CD4-positive, alpha-beta T cell treated with Interleukin-15 for 1 hour (primary cell): ENCODE results near the gene GSN.
A peak's percentile ranks its signal among the peaks of the same experiment; 100 is the strongest.

Experiments used
- DNase-seq: peaks from one replicate; pipeline ENCODE4 v3.0.0-alpha.2; 2020

Gene GSN

DNA sequence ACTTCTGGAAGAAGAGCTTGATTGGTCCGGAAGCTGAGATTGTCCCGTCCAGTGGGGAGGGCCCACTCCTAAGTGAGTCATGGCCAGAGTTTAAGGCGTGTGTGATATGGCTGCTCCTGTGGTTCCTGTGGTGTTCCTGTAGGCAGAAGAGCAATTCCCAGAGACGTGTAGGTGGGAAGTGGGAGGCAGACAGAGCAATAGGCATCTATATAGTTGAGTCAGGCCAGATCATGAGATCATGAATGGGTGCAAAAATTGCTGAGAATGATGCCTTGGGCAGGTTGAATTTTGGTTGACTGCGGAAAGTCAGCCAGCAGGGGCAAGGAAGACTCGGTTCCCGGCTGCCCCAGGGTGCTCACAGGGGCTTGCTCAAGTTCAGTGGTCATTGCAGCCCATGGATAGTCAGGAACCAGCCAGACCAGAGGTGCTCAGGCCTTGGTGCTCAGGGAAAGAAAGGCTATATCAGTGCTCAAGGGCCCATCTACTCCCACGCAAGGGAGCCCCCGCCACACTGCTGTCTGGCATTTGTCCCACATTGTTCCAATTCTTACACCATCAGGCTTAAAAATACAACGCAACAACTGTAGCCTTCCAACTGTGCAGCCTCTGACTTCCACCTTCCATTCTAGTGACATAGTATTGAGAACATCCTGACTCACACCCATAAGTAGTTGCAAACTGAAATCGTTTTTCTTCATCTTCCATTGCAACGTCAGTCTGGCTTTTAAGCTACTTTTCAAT lies 21.0 kb upstream of the GSN start:
- no peak for DNase-seq

DNA sequence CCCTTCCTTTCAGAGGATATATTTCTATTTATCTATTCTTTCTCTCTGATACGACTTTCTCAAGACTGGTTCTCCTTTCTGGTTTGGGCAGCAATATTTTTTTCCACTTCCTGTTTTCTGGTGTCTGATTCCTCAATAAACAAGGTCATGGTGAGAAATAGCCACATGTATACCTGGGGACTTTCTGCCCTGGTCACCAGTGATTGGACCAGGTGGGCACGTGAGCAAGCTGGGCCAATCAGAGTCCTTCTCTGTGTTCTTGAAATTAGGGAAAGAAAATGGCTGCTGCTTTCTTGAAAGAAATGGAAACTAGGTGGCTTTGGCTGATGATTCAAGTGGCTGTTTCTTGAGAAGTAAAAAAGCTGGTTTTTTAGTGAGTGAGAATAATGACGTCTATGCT lies 18.4 kb upstream of the GSN start:
- DNase-seq: peak; percentile 77

DNA sequence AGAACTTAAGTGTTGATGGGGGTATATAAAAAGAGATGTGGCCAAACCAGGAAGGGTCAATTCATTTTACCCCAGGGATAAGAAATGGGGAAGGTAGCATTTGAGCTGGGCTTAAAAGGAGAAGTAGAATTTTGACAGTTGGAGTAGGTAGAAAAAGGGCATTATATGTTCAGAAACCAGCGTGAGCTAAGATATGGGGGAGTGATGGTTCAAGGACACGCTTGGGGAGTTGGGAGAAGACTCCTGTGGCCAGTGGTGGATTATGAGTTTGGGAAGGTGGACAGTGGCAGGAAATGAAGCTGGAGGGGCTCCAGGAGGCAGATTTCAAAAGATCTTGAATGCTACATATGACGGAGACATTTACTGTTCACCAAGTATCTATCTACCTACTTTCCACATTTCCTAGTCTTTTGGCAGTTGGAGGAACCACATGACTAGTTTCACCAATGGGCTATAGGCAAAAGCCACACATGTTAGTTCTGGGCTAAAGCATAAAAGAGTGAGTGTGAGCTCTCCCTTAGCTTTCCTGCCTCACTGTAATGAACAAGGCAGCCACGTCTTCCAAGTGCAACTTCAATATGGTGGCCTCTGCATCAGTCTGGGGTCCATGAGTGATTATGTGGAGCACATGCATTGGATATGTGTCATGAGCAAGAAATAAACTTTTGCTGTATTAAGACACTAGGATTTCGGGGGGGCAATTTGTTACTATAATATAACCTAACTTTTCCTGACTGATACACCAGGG lies 15.7 kb upstream of the GSN start:
- no peak for DNase-seq

DNA sequence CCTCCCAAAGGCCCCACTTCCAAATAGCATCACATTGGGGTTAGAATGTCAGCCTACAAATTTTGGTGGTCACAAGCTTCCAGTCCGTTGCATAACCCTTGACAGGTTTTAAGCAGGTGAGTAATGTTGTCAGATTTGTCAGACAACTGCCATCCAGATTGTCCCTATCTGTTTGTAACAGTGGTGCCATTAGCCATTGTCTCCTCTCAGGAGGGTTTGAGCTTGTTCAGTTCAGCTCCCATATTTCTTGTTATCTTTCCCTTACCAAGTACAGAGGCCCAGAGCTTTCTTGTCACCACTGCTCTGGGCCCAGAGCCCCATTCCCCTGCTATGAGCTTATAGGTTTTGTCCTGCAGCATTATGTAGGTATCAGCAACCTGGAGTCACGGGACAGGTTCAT lies 14.8 kb upstream of the GSN start:
- no peak for DNase-seq

DNA sequence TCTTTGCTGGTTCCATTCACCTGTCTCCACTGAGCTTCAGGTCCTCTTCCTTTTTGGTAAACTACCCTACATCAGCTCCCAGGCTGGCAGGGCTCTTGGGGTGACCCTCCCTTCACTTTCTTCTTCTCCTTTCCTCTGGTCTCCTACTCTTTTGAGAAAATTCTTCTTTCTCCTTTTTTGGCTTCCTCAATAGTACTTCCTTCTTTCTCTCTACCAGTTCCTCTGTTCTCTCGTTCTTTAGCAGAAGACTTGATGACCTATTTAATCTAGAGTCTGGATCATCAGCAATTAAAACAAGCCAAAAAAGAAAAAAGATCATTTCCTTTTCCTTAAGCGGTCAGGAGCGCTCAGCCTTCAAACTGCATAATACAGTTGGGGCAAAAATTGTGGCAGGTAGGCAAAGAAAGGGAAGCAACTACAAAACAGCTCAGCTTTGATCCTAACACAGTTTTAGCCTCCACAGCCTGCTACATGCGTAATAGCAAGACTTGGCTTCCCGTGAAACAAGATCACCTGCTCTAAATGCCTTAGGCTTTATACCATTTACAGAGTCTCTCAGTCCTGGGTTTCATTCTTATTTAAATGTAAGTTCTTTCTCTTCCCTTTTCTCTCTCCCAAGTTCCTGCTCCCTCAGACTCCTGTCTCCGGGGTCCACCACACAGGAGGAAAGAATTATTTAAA lies 14.0 kb upstream of the GSN start:
- no peak for DNase-seq

DNA sequence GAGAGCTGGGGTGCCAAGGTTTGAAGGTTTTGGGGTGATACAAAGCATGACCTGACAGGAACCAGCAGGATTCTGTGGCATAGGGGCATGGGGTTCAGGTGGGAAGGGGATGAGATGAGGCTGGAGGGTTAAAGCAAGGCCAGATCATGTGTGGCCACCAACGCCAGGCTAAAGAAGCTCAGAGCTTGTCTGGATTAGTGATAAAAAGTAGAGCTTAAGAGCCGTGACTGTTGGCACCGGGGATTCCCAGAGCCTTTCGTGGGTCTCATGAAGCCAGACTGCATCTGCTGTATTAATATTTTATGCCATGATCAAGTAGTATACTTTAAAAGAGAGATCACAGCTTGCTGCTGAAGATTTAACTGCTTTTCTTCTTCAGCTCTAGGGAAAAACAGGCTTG lies 8.5 kb upstream of the GSN start:
- DNase-seq: no peak

DNA sequence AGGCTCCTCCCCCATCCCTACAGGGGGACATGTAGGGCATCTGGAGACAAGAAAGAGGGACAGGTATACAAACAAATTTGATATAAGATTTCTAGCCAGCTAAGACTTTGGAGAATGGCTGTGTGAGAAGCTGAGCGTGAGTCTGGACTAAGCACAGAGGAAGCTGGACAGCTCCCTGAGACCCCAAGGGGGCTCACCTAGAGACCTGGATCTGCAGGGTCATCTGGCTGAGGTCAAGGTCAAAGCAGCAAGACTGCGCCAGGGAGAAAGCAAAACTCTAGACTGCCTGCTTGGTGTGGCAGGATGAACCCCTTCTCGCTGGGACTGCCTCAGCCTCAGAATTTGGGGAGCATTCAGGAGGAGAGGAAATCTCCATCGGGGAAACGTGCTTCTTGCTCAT lies 8.0 kb upstream of the GSN start:
- DNase-seq: no peak

DNA sequence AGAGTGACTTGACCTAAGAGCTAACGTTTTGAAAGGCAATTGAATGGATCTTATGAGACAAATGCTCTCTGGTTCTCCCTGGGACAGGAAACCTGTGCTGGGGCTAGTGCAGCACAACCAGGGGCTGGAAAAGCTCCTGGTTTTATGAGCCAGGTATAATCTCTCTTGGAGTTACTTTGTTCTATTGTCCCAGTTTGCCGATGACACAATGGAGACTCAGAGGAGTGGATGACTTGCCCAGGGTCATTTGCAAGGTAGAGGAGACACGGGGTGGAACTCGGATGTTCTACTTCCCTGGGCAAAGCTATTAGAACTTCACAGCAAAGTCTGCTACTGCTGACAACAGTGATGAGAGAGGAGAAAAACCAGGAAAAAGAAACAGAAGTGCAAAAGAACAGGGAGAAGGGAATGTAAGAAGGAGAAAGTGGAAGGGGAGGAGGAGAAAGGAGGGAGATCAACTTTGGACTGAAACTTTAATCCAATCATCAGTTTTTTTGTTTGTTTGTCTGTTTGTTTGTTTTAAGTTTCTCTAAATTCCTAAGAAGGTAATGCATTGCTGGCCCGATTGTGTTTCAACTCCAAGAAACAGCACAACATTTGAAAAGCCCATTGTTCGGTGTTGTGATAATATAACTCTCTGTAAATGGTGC lies 7.4 kb upstream of the GSN start:
- DNase-seq: no peak

DNA sequence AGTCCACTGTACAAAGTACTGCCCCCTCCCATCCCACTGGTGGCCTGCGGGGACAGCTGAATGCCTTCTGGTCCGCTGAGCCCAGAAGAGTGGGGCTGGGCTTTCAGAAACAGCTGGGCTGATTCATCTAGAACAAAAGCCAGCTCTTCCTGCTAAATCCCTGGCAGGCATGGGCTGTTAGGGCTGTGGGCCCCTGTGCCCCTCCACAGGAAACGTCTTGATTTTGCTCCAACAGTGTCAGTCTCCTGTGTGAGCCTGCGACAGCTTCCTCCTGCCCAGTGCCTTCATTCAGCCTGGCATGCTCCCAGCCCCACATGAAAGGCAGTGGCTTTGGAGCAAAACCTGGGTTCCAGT lies 6.9 kb upstream of the GSN start:
- DNase-seq: no peak

DNA sequence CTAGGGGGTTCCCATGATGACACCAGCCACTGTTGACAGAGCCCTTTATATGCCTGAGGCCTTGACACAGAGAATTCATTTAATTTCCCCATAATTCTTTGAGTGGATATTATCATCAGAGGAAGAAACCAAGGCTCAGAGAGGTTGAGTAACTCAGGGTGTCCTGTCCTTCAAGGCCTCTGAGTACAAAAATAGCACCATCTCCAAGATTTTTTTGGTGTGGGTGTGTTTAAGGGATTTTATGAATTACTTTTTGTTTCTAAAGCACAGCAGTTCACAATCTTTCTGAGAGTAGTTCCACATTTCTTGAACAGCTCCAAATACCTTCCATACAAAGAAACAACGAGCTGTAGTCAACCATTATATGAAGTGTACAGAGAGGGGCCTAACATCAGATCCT lies 6.2 kb upstream of the GSN start:
- DNase-seq: no peak

DNA sequence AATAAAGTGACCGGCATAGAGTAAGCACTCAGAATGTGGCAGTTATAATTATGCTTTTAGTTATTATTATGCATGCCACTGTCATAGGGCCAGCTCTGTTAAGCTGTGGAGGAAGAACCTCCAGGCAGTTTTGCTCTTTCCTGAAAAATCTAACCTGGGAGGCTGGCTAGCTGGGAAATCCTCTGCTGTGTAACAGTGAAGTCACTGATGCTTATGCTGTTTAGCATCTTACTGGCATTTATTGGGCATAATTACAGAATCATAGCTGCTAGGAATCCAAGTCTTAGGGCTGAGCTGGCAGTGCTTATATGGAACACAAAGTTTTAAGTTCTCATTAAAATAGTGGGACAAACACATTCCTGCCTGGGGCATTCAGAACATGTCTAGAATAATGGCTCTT lies 5.5 kb upstream of the GSN start:
- DNase-seq: no peak

DNA sequence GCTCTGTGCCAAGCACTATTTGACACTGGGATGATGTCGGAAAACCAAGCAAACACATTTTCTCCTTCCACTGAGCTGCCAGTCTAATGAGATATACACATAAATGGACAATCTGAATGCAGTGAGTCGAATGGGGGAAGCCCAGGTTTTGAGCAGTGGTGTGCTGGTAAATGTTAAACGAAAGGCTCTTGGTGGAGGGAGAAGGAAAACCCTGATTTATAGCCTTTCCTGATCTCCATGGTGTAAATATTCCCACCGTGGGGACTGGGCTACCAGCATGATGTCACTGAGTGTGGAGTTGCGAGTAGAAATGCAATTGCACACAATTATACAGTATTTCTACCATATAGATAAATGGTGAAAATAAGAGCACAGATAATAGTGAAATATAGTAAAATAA lies 5.0 kb upstream of the GSN start:
- DNase-seq: no peak

DNA sequence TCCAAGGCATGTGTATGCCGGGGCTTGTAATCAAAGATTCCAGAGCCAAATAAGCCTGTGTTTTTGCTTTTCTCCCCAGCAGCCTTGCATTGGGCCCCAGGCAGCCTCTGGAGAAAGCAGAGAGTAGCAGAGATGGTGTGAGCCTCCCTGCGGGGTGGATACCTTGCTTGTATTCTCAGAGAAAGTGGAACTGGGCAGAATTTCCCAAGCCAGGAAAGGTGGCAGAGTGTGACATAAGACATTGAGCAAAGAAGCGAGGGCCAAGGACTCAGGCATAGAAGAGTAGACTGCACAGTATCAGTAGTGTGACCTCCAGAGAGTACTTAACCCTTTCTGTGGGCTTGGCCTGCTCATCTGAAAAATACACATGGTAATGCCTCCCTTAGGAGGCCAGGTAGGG lies 1.6 kb upstream of the GSN start:
- DNase-seq: no peak

DNA sequence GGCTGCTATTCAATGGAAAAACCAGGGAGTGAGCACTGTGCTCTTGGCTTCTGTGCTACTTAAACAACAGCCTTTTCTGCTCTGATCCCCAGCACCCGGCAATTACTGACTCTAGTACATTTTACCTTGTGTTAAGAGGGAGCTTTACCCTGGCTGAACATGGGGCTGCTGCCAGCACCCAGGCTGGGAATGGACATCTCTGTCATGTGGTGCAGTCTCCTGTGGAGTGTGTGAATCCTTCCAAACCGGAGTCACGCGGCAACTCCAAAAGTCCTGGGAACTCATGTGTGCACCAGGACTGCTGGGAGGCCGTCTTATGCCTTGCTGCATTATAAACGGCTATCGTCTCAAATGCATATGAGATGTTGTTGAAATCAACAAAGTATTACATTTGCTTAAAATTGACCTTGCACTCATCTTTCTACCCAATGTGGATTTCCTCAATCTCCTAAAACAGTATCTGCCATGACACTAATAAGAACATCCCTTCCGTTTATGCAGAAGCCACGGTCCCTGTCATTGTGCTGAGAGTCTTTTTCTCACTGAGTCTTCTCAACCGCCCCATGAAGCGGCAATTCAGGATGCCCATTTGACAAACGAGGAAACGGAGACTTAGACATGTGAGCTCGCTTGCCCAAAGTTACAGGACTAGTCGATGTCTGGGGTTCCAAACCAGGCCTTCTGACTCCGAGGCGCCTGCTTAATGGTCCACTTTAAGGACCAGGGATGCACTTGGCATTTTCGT lies 884 bp upstream of the GSN start:
- DNase-seq: no peak

DNA sequence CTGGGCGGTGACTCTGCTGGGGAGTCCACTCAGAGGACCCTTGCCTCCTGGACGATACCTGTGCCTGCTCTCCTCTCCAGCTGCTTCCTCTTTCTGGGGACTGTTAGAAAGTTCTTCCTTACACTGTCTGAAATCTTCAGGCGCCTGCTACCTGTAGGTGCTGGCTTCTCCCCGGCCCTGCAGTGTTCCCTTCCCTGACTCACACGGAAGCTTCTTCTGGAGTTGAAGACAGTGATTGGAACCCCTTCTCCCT lies 562 bp downstream of the GSN start:
- no peak for DNase-seq

DNA sequence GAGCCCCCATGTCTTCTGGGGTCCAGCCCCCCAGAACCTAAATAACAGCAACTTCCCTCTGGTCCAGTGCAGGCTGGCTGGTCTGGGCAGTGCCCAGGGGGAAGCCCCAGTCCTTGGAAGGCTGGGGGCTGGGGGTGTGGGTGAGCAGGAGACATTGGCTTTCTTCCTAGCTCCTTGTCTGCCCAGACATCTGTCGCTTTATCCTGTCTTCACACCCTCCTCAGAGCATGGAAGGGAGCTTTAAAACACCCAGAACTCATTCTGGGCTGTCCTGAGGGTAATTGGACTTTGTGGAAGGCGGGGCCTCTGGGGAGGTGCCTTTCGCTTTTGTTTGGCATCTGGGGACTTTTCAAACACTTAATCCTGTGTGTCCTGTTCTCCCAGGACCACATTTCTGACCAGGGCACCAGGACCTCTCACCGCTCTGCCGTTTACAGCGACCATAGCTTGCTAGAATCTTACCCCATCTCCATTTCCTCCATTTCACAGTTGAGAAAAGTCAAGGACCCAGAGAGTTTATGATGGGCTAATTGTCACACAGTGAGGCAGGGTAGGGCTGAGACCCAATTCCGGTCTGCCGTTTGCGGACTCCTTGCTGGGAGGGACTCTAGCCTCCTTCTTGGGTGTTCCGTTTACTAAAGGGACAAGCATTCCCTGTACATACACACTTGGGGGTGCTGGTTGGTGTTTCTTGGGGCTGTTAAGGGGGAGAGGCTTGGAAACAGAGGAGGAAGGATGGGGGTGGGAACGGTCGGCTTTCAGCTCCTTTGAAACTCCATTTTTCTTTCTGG lies 1.1 kb downstream of the GSN start:
- no peak for DNase-seq

DNA sequence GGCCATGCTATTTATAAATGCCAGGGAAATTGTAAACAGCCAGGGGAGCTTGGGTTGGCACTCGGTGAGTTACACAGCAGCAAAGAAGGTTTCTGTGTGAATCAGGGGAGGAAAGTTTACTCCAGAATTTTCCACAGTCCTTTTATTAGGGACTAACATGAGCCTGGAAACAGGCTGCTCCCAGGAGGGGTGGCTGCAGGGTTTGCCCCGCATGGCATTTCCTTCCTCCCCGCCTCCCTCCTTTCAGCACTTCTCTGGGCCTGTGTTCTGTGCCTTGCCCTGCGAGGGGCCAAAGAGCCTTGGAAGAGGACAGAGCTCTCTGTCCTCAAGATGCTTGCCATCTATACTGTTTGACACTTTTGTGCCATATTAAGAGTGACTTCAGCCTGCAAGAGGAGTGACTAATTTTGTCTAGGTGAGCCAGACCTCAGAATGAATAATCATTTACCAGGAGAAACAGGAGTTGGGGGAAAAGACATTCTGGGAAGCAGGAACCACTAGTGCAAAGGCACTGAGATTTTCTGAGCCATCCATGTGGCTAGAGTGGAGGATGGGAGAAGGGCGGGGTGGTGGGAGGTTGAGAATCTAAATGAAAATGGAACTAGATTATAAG lies 1.8 kb downstream of the GSN start:
- DNase-seq: no peak

DNA sequence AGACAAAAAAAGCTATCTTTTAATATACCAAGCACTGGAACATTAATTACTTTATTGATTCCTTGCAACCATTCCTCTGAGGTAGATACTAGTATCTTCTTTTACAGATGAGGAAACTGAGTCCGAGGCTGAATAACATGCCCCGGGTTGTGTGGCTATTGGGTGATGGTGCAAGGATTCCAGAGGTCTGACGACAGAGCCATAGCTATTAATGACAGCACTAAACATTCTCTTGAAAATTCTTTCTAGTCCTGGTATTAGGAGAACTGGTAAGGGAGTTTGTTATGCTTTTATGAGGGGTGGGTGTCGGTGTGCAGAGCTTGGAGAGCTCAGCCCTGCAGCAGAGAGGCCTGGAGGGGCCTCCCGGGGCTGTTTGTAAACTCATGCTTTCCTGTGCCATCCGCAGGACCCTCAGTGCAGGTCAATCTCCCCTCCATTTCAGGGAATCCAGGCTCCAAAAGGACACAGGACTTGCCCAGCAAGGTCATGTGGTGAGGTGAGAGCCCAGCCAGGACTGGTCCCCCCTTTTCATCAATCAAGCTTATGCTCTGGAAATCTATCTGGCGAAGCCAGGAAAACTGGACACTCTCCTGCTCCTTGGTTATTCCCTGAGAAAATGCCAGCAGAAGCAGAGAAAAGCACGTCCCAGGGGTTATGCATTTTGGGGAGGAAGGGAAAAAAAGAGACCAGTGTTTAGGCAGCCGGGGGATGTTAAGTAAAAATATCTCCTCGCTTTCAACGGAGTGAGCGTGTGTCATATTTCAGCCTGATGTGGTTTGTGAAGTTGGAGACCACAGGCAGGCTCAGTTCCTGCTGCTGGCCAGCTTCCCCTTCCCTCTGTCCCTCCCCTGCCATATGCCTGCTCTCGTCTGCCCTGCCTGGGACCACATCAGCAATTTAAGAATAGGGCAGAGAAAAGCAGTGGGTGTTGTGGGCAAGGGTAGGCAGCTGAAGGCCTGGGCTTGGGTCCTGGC lies 3.7 kb downstream of the GSN start:
- DNase-seq: peak; percentile 52

DNA sequence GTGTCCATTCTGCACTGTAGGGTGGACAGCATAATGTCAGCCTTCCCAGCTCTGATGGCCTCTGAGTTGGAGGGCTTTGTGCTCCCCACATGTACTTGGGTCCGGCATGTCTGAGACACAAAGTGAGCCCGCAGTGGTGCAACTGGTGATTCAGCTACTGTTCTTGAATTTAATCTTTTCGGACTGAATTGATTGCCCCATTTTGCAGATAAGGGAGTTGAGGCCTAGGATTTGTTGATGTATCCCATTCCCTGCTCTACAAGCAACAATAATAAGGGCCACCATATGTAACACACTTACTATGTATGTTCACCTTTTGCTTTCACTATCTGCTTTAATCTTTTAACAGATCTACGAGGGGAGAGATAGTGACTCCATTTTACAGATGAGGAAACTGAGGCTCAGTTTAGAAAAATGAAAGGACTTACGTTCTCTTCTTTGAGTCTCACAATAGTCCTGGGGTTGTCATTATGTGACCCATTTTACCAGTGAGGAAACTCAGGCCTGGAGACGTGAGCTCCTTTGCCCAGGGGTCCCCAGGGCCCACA lies 4.5 kb downstream of the GSN start:
- no peak for DNase-seq

DNA sequence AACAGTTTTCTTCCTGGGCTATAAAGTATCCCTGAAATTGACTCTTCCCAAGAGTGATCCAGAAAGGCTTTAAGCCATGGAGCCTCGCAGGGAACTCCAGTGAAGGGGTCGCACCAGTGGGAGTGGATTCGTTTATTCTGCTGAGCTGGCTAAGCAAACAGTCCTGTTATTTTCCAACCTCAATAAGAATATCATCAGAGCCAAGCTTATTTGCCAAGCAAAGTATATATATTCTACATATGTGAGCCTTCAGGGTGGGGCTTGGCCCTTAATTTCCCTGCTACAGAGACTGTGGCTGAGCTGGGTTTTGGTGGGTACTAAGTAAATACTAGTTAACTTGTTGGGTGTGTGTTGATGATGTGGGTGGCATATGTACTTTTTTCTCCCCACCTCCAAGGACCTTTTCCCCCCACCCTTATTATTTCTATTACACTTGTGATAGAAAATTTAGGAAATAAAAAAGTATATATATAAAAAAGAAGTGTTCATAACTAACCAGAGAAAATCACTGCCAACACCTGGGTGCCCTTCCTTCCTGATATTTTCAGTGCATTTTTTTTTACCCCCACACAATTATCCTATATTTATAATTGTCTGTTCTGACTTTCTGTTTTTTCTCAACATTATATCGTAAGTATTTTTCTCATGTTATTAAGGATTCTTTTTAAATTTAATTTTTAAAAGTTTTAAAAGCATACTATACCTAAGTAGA lies 5.3 kb downstream of the GSN start:
- DNase-seq: no peak
